ENCODE results near the gene ATXN7L1. TPM values are rescaled to one million over a fixed set of nuclear protein-coding genes. Genes with fewer than 3 reads are reported as not detected.

ATXN7L1 gene
- total and polyA plus RNA-seq, 8 donors = 2.3 to 9.3 (median 5.0) TPM

DNA sequence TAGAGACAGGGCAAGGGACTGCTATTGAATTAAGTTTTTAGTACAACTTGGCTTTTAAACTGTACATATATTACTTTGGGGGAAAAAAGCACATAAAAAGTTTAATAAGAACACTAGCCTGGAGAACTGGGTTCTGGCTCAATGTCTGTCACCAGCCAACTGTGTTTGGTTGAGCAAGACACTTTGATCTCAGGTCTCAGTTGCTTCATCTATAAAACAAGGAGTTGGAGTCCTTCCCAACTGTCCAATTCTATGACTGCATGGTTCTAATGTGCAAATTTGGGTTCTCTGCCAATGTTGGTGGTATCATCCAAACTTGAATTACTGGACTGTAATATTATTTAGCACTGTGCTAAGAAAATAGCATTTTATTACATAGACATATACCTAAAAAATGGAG lies 50.3 kb downstream of the ATXN7L1 start:
- intact Hi-C loops (cut with DNase I) = no loop called here
- Histone ChIP-seq H3K4me1 (peaks cover 0 to 22% (median 11%) of the 10 kb centered on the region in 3 donors), H3K27ac (no peak overlapping the region), H3K36me3 (no peaks in the 10 kb centered on the region), H3K27me3 (no peaks in the 10 kb centered on the region), H3K9me3 (no peaks in the 10 kb centered on the region), H3K4me3 (no peak overlapping the region)
- DNase-seq (no peak), FAIRE-seq (no peak), ATAC-seq (peak in 1 of 4 donors; percentile 21)
- TF ChIP-seq, protein P1, sequence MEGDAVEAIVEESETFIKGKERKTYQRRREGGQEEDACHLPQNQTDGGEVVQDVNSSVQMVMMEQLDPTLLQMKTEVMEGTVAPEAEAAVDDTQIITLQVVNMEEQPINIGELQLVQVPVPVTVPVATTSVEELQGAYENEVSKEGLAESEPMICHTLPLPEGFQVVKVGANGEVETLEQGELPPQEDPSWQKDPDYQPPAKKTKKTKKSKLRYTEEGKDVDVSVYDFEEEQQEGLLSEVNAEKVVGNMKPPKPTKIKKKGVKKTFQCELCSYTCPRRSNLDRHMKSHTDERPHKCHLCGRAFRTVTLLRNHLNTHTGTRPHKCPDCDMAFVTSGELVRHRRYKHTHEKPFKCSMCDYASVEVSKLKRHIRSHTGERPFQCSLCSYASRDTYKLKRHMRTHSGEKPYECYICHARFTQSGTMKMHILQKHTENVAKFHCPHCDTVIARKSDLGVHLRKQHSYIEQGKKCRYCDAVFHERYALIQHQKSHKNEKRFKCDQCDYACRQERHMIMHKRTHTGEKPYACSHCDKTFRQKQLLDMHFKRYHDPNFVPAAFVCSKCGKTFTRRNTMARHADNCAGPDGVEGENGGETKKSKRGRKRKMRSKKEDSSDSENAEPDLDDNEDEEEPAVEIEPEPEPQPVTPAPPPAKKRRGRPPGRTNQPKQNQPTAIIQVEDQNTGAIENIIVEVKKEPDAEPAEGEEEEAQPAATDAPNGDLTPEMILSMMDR (IDR thresholded peaks at IDR 0.05) = no peak

DNA sequence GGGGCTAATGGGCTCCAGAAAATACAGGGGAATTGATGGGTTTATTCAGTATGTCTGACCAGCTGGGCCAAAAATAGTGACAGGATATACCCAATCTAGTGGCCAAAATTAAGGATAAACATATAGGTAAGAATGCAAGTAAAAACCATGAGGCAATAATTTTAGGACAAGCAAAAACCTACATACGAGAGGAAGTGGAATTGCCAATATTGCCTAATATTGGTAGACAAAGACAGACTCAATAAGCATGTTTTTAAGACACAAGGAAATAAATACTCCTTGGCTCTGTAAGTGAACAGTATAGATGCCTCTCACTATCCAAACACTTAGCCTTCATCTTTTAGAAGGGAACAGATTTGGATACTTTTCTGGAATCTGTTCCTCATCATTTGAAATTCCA lies 51.0 kb downstream of the ATXN7L1 start:
- Histone ChIP-seq H3K4me3 (no peak overlapping the region), H3K27ac (no peak overlapping the region), H3K36me3 (no peaks in the 10 kb centered on the region), H3K9me3 (no peaks in the 10 kb centered on the region), H3K27me3 (no peaks in the 10 kb centered on the region), H3K4me1 (peaks cover 0 to 18% (median 11%) of the 10 kb centered on the region in 3 donors)
- DNase-seq (no peak), ATAC-seq (no peak), FAIRE-seq (no peak)
- intact Hi-C loops (cut with DNase I) = no loop called here
- 93 to 100% methylated on average over 1 of the region's 1 CpG for WGBS, 2 donors
- TF ChIP-seq, protein P1 (IDR thresholded peaks at IDR 0.05) = no peak

DNA sequence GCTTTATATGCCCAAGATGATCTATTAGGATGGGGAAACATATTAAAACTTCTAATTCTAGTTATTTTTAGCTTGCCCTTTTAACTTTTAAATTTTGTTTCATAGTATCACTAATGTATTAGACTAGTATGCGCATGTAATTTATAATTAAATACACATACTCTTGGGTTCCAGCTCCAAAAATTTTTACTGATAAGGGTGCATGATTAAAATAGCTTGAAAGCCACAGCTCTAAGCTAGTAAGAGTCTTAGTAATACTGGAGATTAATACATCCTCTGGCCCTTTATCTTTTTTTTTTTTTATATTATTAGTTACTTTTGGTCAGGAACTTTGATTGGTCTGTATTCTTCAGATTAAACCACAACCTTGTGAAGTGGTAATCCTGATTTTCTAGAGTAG lies 53.6 kb downstream of the ATXN7L1 start:
- FAIRE-seq = no peak
- intact Hi-C loops (cut with DNase I) = no loop called here

DNA sequence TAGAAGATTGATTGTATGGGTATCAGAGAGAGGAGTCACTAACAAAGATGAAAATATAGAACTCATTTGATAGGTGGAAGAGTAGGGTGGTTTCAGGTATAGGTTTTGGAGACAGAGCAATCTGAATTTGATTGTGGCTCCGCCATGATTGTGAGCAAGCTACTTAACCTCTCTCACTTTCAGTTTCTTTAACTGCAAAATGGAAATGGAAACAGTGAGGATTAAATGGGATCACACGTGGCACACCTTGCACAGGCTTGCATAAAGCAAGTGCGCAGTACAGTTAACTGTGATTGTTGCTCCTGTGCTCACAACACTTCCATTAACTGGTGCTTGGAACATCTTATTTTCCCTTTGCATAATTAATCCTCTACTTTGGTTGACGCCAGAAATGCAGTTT lies 54.9 kb downstream of the ATXN7L1 start:
- Histone ChIP-seq H3K9me3 (no peaks in the 10 kb centered on the region), H3K36me3 (no peaks in the 10 kb centered on the region), H3K27me3 (no peaks in the 10 kb centered on the region), H3K27ac (no peak overlapping the region), H3K4me3 (no peak overlapping the region), H3K4me1 (no peaks in the 10 kb centered on the region)
- 96 to 97% methylated on average over 4 of the region's 4 CpGs for WGBS, 2 donors
- no peak for FAIRE-seq
- TF ChIP-seq, protein P1 (IDR thresholded peaks at IDR 0.05) = no peak
- DNase-seq = no peak
- no peak for ATAC-seq
- intact Hi-C loops (cut with DNase I) = no loop called here

More for the DNA sequence above, 53.6 kb downstream of the ATXN7L1 start:
- TF ChIP-seq, protein P1 (IDR thresholded peaks at IDR 0.05) = no peak
- no peak for DNase-seq
- no peaks in the 10 kb centered on the region for H3K36me3 ChIP-seq
- no peak overlapping the region for H3K4me3 ChIP-seq
- no peak for ATAC-seq
- H3K4me1 ChIP-seq = no peaks in the 10 kb centered on the region
- H3K27me3 ChIP-seq = no peaks in the 10 kb centered on the region
- no peak overlapping the region for H3K27ac ChIP-seq
- WGBS, 2 donors = 86 to 94% methylated on average over 1 of the region's 1 CpG
- H3K9me3 ChIP-seq = no peaks in the 10 kb centered on the region

DNA sequence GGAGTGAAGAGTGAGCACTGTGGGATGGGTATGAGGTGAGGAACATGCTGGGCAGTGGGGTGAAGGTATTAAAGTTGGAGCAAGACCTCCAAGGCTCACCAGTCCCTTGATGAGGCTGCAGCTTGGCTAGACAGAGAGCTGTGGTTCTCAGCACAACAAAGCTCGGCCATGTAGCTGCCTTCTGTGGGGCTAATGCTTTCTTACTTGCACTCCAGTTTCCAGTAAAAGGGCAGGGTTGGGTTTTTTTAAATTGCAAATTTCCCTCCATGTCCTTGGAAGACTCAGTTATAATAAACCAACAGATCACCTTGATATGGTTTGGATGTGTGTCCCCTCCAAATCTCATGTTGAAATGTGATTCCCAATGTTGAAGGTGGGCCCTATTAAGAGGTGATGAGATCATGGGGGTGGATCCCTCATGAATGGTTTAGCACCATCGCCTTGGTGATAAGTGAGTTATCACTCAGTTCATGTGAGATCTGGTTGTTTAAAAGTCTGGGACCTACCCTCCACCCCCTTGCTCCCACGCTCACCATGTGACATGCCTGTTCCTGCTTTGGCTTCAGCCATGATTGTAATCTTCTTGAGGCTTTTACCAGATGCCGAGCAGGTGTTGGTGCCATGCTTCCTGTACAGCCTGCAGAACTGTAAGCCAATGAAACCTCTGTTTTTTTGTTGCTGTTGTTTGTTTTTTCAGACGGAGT lies 55.9 kb downstream of the ATXN7L1 start:
- Histone ChIP-seq H3K4me3 (no peak overlapping the region), H3K9me3 (no peaks in the 10 kb centered on the region), H3K27me3 (no peaks in the 10 kb centered on the region), H3K27ac (no peak overlapping the region), H3K36me3 (no peaks in the 10 kb centered on the region), H3K4me1 (no peaks in the 10 kb centered on the region)
- intact Hi-C loops (cut with DNase I) = no loop called here
- TF ChIP-seq, protein P1 (IDR thresholded peaks at IDR 0.05) = no peak
- WGBS, 2 donors = 93% methylated on average over 5 of the region's 5 CpGs
- FAIRE-seq = no peak
- DNase-seq = no peak
- ATAC-seq = no peak
